HG02870 (cell line): ENCODE results near the gene CCDC117.
"Not testable (repeated sequence)": the region's sequence is repeated elsewhere in the genome, so short reads cannot be mapped to it uniquely, and the experiment has no call there.

Experiments
- ATAC-seq: cut with Tn5 transposase; IDR thresholded peaks from one replicate; pipeline ENCODE4 v1.9.1; 2021; ENCODE audit warnings: mild to moderate bottlenecking, moderate library complexity; ENCODE audit not compliant: unreplicated experiment

The CCDC117 gene

GRCh38 chr22:28772633-28773460, at the start of gene CCDC117:
TSS of gene CCDC117 (plus strand) at chr22:28772695. CDS start at chr22:28772850, 155 bp downstream.
- ATAC-seq, result peak; percentile 87

- no peak for ATAC-seq
Measured at GRCh38 chr22:28728002-28728401, 44.5 kb upstream of the CCDC117 start.

- ATAC-seq, result no peak
Measured at GRCh38 chr22:28728621-28729313, 43.7 kb upstream of the CCDC117 start.

- ATAC-seq, result no peak
Measured at GRCh38 chr22:28730179-28730578, 42.3 kb upstream of the CCDC117 start.

- ATAC-seq, result no peak
Measured at GRCh38 chr22:28734393-28734792, 38.1 kb upstream of the CCDC117 start.

GRCh38 chr22:28736301-28737155, 36.0 kb upstream of the CCDC117 start:
- no peak for ATAC-seq

GRCh38 chr22:28737701-28738100, 34.8 kb upstream of the CCDC117 start:
- no peak for ATAC-seq

- ATAC-seq, result not testable (repeated sequence)
Measured at GRCh38 chr22:28738876-28739275, 33.6 kb upstream of the CCDC117 start.

- ATAC-seq, result no peak
Measured at GRCh38 chr22:28741200-28741784, 31.2 kb upstream of the CCDC117 start.

- peak; percentile 90 for ATAC-seq
Measured at GRCh38 chr22:28741785-28742561, 30.5 kb upstream of the CCDC117 start, which contains the start of the genes CHEK2 and HSCB. TSS of gene CHEK2 (minus strand) at chr22:28741820. CDS start at chr22:28734721, 7,099 bp downstream. TSS of gene HSCB (plus strand) at chr22:28742039. CDS start at chr22:28742096, 57 bp downstream.

- no peak for ATAC-seq
Measured at GRCh38 chr22:28742562-28742962, 29.9 kb upstream of the CCDC117 start.

- ATAC-seq, result no peak
Measured at GRCh38 chr22:28743852-28744251, 28.6 kb upstream of the CCDC117 start.

- no peak for ATAC-seq
Measured at GRCh38 chr22:28750471-28750881, 22.0 kb upstream of the CCDC117 start.

GRCh38 chr22:28754512-28754911, 18.0 kb upstream of the CCDC117 start:
- not testable (repeated sequence) for ATAC-seq

GRCh38 chr22:28759861-28760560, 12.5 kb upstream of the CCDC117 start:
- no peak for ATAC-seq

- ATAC-seq, result no peak
Measured at GRCh38 chr22:28761449-28761755, 11.1 kb upstream of the CCDC117 start.

GRCh38 chr22:28762000-28762399, 10.5 kb upstream of the CCDC117 start:
- ATAC-seq, result not testable (repeated sequence)

GRCh38 chr22:28766628-28767027, 5.9 kb upstream of the CCDC117 start:
- ATAC-seq, result no peak

- ATAC-seq, result no peak
Measured at GRCh38 chr22:28768701-28769393, 3.6 kb upstream of the CCDC117 start.
